HepG2 (cell line): ENCODE measurements around the gene RASIP1. TPM values are rescaled to one million over a fixed set of nuclear protein-coding genes. Genes with fewer than 3 reads are reported as not detected.

Source experiments
- ARID5B ChIP-seq: IDR thresholded peaks from 2 replicates; pipeline ENCODE4 v1.4.0; 2020; ENCODE audit warnings: mild to moderate bottlenecking, missing genetic modification reagents
- ATF3 ChIP-seq: sonication (generic); formaldehyde crosslinking; IDR thresholded peaks from 2 replicates; pipeline ENCODE4 v1.4.0; 2020; ENCODE audit warnings: missing genetic modification reagents
- CBX5 ChIP-seq: sonication (generic); formaldehyde crosslinking; IDR thresholded peaks from 2 replicates; pipeline ENCODE4 v1.4.0; 2020; ENCODE audit warnings: missing genetic modification reagents, borderline replicate concordance
- CREM ChIP-seq, 2 experiments: sonication (generic) in 1 of 2; formaldehyde crosslinking in 1 of 2; IDR thresholded peaks; 2 replicates each; pipeline versions ENCODE4 v1.4.0 to v1.6.1; 2016 to 2020; ENCODE audit warnings: antibody characterized with exemption in 1 of 2, mild to moderate bottlenecking in 1 of 2, missing genetic modification reagents in 1 of 2
- HNF1B ChIP-seq: sonication (generic); formaldehyde crosslinking; IDR thresholded peaks from 2 replicates; pipeline ENCODE4 v1.5.1; 2020; ENCODE audit warnings: mild to moderate bottlenecking, moderate library complexity, missing genetic modification reagents
- HNF4A ChIP-seq: sonication (generic); formaldehyde crosslinking; IDR thresholded peaks from 2 replicates; pipeline ENCODE4 v1.4.0; 2020; ENCODE audit warnings: missing genetic modification reagents
- IRF2 ChIP-seq: IDR thresholded peaks from 2 replicates; pipeline ENCODE4 v1.6.1; 2018; ENCODE audit warnings: missing genetic modification reagents, missing compliant biosample characterization
- POGK ChIP-seq: sonication (generic); formaldehyde crosslinking; conservative IDR thresholded peaks from 2 replicates; pipeline ENCODE4 v1.8.0; 2022; ENCODE audit warnings: mild to moderate bottlenecking, moderate library complexity, missing genetic modification reagents
- SMAD1 ChIP-seq: sonication (generic); formaldehyde crosslinking; IDR thresholded peaks from 2 replicates; pipeline ENCODE4 v1.4.0; 2020; ENCODE audit warnings: missing genetic modification reagents, low read depth, mild to moderate bottlenecking, borderline replicate concordance
- SNAPC5 ChIP-seq: sonication (generic); formaldehyde crosslinking; IDR thresholded peaks from 2 replicates; pipeline ENCODE4 v1.8.1; 2023; ENCODE audit warnings: mild to moderate bottlenecking, missing genetic modification reagents, borderline replicate concordance
- SRSF1 ChIP-seq: fragments of 200-400 bp; formaldehyde crosslinking; optimal IDR thresholded peaks from 2 replicates; pipeline ENCODE3; 2017; ENCODE audit warnings: mild to moderate bottlenecking, low read depth, low read length, moderate library complexity
- TOPORS ChIP-seq: sonication (generic); formaldehyde crosslinking; IDR thresholded peaks from 2 replicates; pipeline ENCODE4 v1.8.0; 2023; ENCODE audit warnings: mild to moderate bottlenecking, missing genetic modification reagents
- YEATS2 ChIP-seq: sonication (generic); formaldehyde crosslinking; IDR thresholded peaks from 2 replicates; pipeline ENCODE4 v1.4.0; 2020; ENCODE audit warnings: missing genetic modification reagents, borderline replicate concordance
- ZBTB25 ChIP-seq: IDR thresholded peaks from 2 replicates; pipeline ENCODE4 v1.6.1; 2018; ENCODE audit warnings: missing genetic modification reagents
- ZNF160 ChIP-seq: sonication (generic); formaldehyde crosslinking; IDR thresholded peaks from 2 replicates; pipeline ENCODE4 v1.8.0; 2022; ENCODE audit warnings: mild to moderate bottlenecking, inconsistent platforms, missing genetic modification reagents
- ZNF574 ChIP-seq: sonication (generic); formaldehyde crosslinking; IDR thresholded peaks from 2 replicates; pipeline ENCODE4 v1.4.0; 2020; ENCODE audit warnings: missing genetic modification reagents
- polyA plus RNA-seq, 8 experiments: library from polyadenylated mRNA; depleted of rRNA in 3 of 8; stranded (reverse) in 7 of 8; unstranded in 1 of 8; fragments of >200 nt; fragmentation: Illumina TruSeq in 4 of 8; extraction: Trizol in 4 of 8; gene quantifications; 2 replicates each; pipeline versions ENCODE4 v1.2.1 to v1.2.3, GENCODE V29; 2011 to 2016; ENCODE audit warnings: low read depth in 4 of 8, missing spikeins in 1 of 8, mixed read lengths in 1 of 8; ENCODE audit not compliant: insufficient read depth in 1 of 8
- total RNA-seq, 5 experiments: library from RNA; depleted of rRNA; stranded (reverse); fragments of >200 nt; fragmentation: Illumina TruSeq; extraction: Trizol; gene quantifications; 2 replicates each; pipeline ENCODE4 v1.2.3, GENCODE V29; 2016; ENCODE audit warnings: low read depth in 1 of 5

The RASIP1 gene
- total and polyA plus RNA-seq, 2 of the 13 experiments (the other 11 are each of a cell fraction or from before 2014, with no cell fraction given): 0.44 to 0.58 TPM

GRCh38 chr19:48718711-48719231 lies 21.6 kb downstream of the RASIP1 start (continued):
- TF ChIP-seq ATF3 (no peak), HNF1B (0 out of 2 replicates have a peak, but pooled peaks have one; percentile 46), SRSF1 (peak; percentile 21), ZNF160 (CRISPR knock-in tag) (no peak), YEATS2 (0 out of 2 replicates have a peak, but pooled peaks have one; percentile 21), ZNF574 (CRISPR knock-in tag) (peak; percentile 38; the same call in 1 of the 2 replicates), POGK (CRISPR knock-in tag) (peak; percentile 50; the same call in 1 of the 2 replicates), CBX5 (CRISPR knock-in tag) (peak; percentile 36; the same call in 1 of the 2 replicates), CREM (IDR thresholded peaks at IDR 0.05) (peak; percentile 55; the same call in 1 of the 2 replicates), CREM (CRISPR knock-in tag; IDR thresholded peaks at IDR 0.05) (no peak), SNAPC5 (CRISPR knock-in tag) (no peak), ZBTB25 (CRISPR knock-in tag) (0 out of 2 replicates have a peak, but pooled peaks have one; percentile 18), IRF2 (CRISPR knock-in tag) (peak; percentile 52; the same call in 1 of the 2 replicates), ARID5B (CRISPR knock-in tag) (peak; percentile 76), SMAD1 (CRISPR knock-in tag) (0 out of 2 replicates have a peak, but pooled peaks have one; percentile 9), HNF4A (CRISPR knock-in tag) (peak; percentile 84), TOPORS (CRISPR knock-in tag) (0 out of 2 replicates have a peak, but pooled peaks have one; percentile 69)
